Endothelial cell of umbilical vein (primary cell): ENCODE results near the gene AGPAT2. TPM values are rescaled to one million over a fixed set of nuclear protein-coding genes. Genes with fewer than 3 reads are reported as not detected.

Experiments
- BruUV-seq: library from RNA; stranded (reverse); fragments of 400-500 nt; replicated peaks from 2 replicates; lab custom pipeline; 2021; lab: Mats Ljungman, UMichigan
- CTCF ChIA-PET: fragments of 300-600, 350-600 bp; sonication (Branson Sonifier 250); formaldehyde crosslinking; loops from one replicate; lab custom pipeline; 2021; ENCODE audit warnings: antibody characterized with exemption, inconsistent platforms; lab: Charles Lee
- POLR2A ChIA-PET: fragments of 300-600, 350-600 bp; sonication (Branson Sonifier 250); formaldehyde crosslinking; loops from one replicate; lab custom pipeline; 2021; ENCODE audit warnings: antibody characterized with exemption, inconsistent platforms; lab: Charles Lee
- DNase-seq: peaks from one replicate; pipeline ENCODE4 v3.0.0-alpha.2; 2011; ENCODE audit warnings: low read depth, low spot score
- FAIRE-seq: peaks from 2 replicates; lab custom pipeline; 2011; peaks lifted over from hg19 to GRCh38; lab: Jason Lieb, UNC
- H2AFZ ChIP-seq: 2 replicates; pipeline ENCODE4 v1.6.0; 2012; ENCODE audit warnings: low read depth, low read length, control low read depth, inconsistent platforms
- H3K27ac ChIP-seq: 2 replicates; pipeline ENCODE4 v1.5.1; 2011; ENCODE audit warnings: low read depth, mild to moderate bottlenecking, control low read depth, low read length, moderate library complexity; ENCODE audit not compliant: insufficient read depth
- H3K27me3 ChIP-seq, 2 experiments: 2 replicates each; pipeline versions ENCODE4 v1.6.0 to v1.6.1; 2011; ENCODE audit warnings: low read length in 2 of 2, mixed read lengths in 1 of 2; ENCODE audit not compliant: control insufficient read depth in 2 of 2, insufficient read depth in 2 of 2
- H3K36me3 ChIP-seq, 2 experiments: 2 replicates in 1 of 2; 3 replicates in 1 of 2; pipeline ENCODE4 v1.5.1; 2011; ENCODE audit warnings: low read length in 2 of 2, mild to moderate bottlenecking in 1 of 2, moderate library complexity in 1 of 2; ENCODE audit not compliant: control insufficient read depth in 2 of 2, insufficient read depth in 2 of 2; ENCODE audit errors: extremely low read depth in 1 of 2
- H3K4me1 ChIP-seq: 3 replicates; pipeline ENCODE4 v1.5.1; 2011; ENCODE audit warnings: mild to moderate bottlenecking, low read length; ENCODE audit not compliant: control insufficient read depth, insufficient read depth; ENCODE audit errors: extremely low read depth
- H3K4me2 ChIP-seq: 2 replicates; pipeline ENCODE4 v1.6.1; 2011; ENCODE audit warnings: low read length, control low read depth, mixed read lengths; ENCODE audit not compliant: insufficient read depth
- H3K4me3 ChIP-seq, 3 experiments: fragments of 200-600 bp in 1 of 3; sonication (generic), shearing (Covaris generic) in 1 of 3; replicated peaks in 1 of 3; 2 replicates each; pipeline ENCODE4 v1.5.1; 2011 to 2016; ENCODE audit warnings: control low read depth in 3 of 3, low read length in 3 of 3, mild to moderate bottlenecking in 2 of 3, inconsistent platforms in 1 of 3, low read depth in 1 of 3, moderate library complexity in 1 of 3; ENCODE audit not compliant: insufficient read depth in 1 of 3
- H3K79me2 ChIP-seq: 2 replicates; pipeline ENCODE4 v1.6.0; 2012; ENCODE audit warnings: low read length, inconsistent platforms; ENCODE audit not compliant: control insufficient read depth, insufficient read depth
- H3K9ac ChIP-seq: replicated peaks from 2 replicates; pipeline ENCODE3; 2011; ENCODE audit warnings: low read length, control low read depth; ENCODE audit not compliant: insufficient read depth; ENCODE audit errors: extremely low read depth
- H3K9me1 ChIP-seq: replicated peaks from 3 replicates; pipeline ENCODE4 v1.6.0; 2011; ENCODE audit warnings: mild to moderate bottlenecking, low read length; ENCODE audit not compliant: control insufficient read depth, insufficient read depth; ENCODE audit errors: extremely low read depth
- H3K9me3 ChIP-seq: replicated peaks from 2 replicates; pipeline ENCODE4 v1.5.1; 2012; ENCODE audit warnings: low read length, inconsistent platforms; ENCODE audit not compliant: control insufficient read depth, insufficient read depth
- H4K20me1 ChIP-seq: replicated peaks from 2 replicates; pipeline ENCODE3; 2011; ENCODE audit warnings: mild to moderate bottlenecking, low read length; ENCODE audit not compliant: control insufficient read depth, insufficient read depth; ENCODE audit errors: extremely low read depth
- EZH2 ChIP-seq: IDR thresholded peaks from 2 replicates; pipeline ENCODE4 v1.6.1; 2012; ENCODE audit warnings: borderline replicate concordance, low read depth, mild to moderate bottlenecking, moderate library complexity, low read length, inconsistent platforms; ENCODE audit not compliant: severe bottlenecking
- FOS ChIP-seq: IDR thresholded peaks from 2 replicates; pipeline ENCODE4 v1.6.1; 2011; ENCODE audit warnings: mild to moderate bottlenecking, low read length, moderate library complexity, borderline replicate concordance; ENCODE audit not compliant: insufficient read depth
- GATA2 ChIP-seq: IDR thresholded peaks from 2 replicates; pipeline ENCODE4 v1.7.0; 2011; ENCODE audit warnings: low read depth, mild to moderate bottlenecking, moderate library complexity, mixed read lengths, low read length; ENCODE audit not compliant: insufficient read length, insufficient read depth
- JUN ChIP-seq: IDR thresholded peaks from 2 replicates; pipeline ENCODE4 v1.6.1; 2011; ENCODE audit warnings: borderline replicate concordance, low read depth; ENCODE audit not compliant: insufficient read length, insufficient read depth
- MYC ChIP-seq: IDR thresholded peaks from one replicate; pipeline ENCODE4 v1.6.1; 2011; ENCODE audit warnings: mild to moderate bottlenecking, low read depth, low read length
- POLR2A ChIP-seq: IDR thresholded peaks from 2 replicates; pipeline ENCODE4 v1.6.1; 2012; ENCODE audit warnings: low read depth, mild to moderate bottlenecking, control low read depth, low read length
- POLR2AphosphoS5 ChIP-seq: IDR thresholded peaks from 2 replicates; pipeline ENCODE4 v1.6.1; 2012; ENCODE audit warnings: low read depth, mild to moderate bottlenecking, control low read depth, low read length, moderate library complexity; ENCODE audit not compliant: insufficient read depth
- dilution Hi-C: fragments of 300-500 bp; cut with MboI; formaldehyde crosslinking; loops from one replicate; pipeline ENCODE4 v1.15.0; 2019; ENCODE audit warnings: low sequenced_read_pairs; ENCODE audit not compliant: extremely low pct_ligation_motif_present
- intact Hi-C: fragments of 100-400 bp; cut with micrococcal nuclease; formaldehyde crosslinking; loops from one replicate; pipeline ENCODE4 v1.10.0; 2022
- polyA plus RNA-seq, 4 experiments: library from polyadenylated mRNA; depleted of rRNA in 3 of 4; stranded (reverse) in 3 of 4; unstranded in 1 of 4; fragments of >200 nt; gene quantifications; 2 replicates each; pipeline versions ENCODE4 v1.2.1 to v1.2.3, GENCODE V29; 2011 to 2012; ENCODE audit warnings: missing spikeins in 1 of 4
- total RNA-seq: library from RNA; stranded (reverse); gene quantifications from 2 replicates; pipeline ENCODE4 v1.2.3, GENCODE V29; 2021
- TF ChIP-seq, protein P1 (sequence below): IDR thresholded peaks from 2 replicates; pipeline ENCODE4 v1.6.1; 2011; ENCODE audit not compliant: insufficient read depth, insufficient read length
- TF ChIP-seq, protein P2 (sequence below), 2 donors: IDR thresholded peaks; 1 replicate in 1 of 2; 2 replicates in 1 of 2; pipeline ENCODE4 v1.5.1; 2011; ENCODE audit warnings: low read length in 2 of 2, mild to moderate bottlenecking in 2 of 2, moderate library complexity in 2 of 2, control low read depth in 1 of 2, inconsistent platforms in 1 of 2, low read depth in 1 of 2; ENCODE audit not compliant: insufficient read depth in 1 of 2; ENCODE audit errors: extremely low read depth in 1 of 2

The AGPAT2 gene
- total and polyA plus RNA-seq, 2 donors (not counting 3 experiments of a cell fraction or from before 2014, with no cell fraction given) = 45.5 to 55.3 TPM

DNA sequence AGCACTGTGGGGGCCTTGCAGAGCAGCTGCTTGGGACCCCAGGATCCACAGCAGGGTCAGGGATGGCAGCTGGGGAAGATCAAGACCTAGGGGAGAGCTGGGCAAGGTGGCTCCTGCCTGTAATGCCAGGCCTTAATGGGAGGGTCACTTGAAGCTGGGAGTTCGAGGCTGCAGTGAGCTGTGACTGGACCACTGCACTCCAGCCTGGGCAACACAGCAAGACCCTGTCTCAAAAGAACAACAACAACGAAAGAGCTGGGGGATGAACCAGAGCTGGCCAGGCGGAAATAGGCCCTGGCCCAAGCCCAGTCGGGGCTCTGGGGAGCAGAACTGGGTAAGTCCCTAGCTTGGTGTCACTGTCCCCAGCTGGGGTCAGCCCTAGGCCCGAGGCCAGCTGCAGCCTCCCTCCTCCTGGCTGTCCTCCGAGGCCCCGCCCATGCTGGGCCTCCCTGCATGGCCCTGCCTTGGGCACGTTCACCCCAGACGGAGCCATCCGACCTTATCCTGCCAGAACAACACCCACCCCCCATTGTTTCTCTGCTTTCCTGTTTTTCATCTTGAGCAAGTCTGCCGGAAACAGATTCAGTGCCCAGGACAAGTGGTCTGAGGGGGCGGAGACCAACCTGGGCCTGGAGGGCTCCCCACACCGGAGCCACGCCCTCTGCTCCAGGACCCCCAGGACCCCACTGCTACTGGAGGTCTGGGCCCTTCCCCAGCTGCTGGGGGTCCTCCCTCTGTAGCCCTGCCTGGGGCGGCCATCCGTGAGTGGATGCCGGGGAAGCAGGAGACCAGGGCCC lies 27.0 kb upstream of the AGPAT2 start:
- Histone ChIP-seq H3K4me2 (peak overlapping the region; percentile 78), H3K9ac (peak overlapping the region; percentile 80), H3K4me3 (peak overlapping the region in 2 of 3 experiments; percentile 75 to 81), H3K27ac (peak overlapping the region; percentile 96), H3K9me1 (no peaks in the 10 kb centered on the region), H2AFZ (no peak overlapping the region), H3K9me3 (no peaks in the 10 kb centered on the region), H3K27me3 (no peaks in the 10 kb centered on the region), H4K20me1 (no peaks in the 10 kb centered on the region), H3K36me3 (peaks cover 0 to 8% of the 10 kb centered on the region in 2 experiments), H3K4me1 (peaks cover 37% of the 10 kb centered on the region), H3K79me2 (peaks cover 49% of the 10 kb centered on the region)
- ChIA-PET CTCF (interaction anchor here (0.9 to 2.1 kb wide), 9 partner anchors 8 to 70 kb away, joined by 3 to 16 read pairs (median 4); no protein-coding TSS in a partner anchor), POLR2A (interaction anchor here (0.6 to 3.8 kb wide), 9 partner anchors 8 to 40 kb away, joined by 3 to 32 read pairs (median 5); partner anchors contain the start of gene AGPAT2)
- peak; percentile 96 for DNase-seq
- dilution Hi-C loops = no loop called here
- intact Hi-C loops = loop anchor here (2.0 to 5.0 kb wide), 4 partner anchors 42 to 232 kb away; partner anchors contain the start of gene SEC16A
- FAIRE-seq = peak; percentile 100
- BruUV-seq = no TSS peak
- TF ChIP-seq, protein P1, sequence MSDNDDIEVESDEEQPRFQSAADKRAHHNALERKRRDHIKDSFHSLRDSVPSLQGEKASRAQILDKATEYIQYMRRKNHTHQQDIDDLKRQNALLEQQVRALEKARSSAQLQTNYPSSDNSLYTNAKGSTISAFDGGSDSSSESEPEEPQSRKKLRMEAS = peak; percentile 10
- TF ChIP-seq POLR2AphosphoS5 (peak; percentile 94), POLR2A (no peak), FOS (no peak), EZH2 (no peak), JUN (no peak), MYC (no peak), GATA2 (peak; percentile 79)
- TF ChIP-seq, protein P2, sequence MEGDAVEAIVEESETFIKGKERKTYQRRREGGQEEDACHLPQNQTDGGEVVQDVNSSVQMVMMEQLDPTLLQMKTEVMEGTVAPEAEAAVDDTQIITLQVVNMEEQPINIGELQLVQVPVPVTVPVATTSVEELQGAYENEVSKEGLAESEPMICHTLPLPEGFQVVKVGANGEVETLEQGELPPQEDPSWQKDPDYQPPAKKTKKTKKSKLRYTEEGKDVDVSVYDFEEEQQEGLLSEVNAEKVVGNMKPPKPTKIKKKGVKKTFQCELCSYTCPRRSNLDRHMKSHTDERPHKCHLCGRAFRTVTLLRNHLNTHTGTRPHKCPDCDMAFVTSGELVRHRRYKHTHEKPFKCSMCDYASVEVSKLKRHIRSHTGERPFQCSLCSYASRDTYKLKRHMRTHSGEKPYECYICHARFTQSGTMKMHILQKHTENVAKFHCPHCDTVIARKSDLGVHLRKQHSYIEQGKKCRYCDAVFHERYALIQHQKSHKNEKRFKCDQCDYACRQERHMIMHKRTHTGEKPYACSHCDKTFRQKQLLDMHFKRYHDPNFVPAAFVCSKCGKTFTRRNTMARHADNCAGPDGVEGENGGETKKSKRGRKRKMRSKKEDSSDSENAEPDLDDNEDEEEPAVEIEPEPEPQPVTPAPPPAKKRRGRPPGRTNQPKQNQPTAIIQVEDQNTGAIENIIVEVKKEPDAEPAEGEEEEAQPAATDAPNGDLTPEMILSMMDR (IDR thresholded peaks at IDR 0.05; ENCODE audit: extremely low read depth in 1 of 2, insufficient read depth in 1 of 2, low read depth in 1 of 2, low read length in 2 of 2) = no peak
